ENCODE results near the gene BSN. TPM values are rescaled to one million over a fixed set of nuclear protein-coding genes. Genes with fewer than 3 reads are reported as not detected.
A peak's percentile ranks its signal among the peaks of the same experiment; 100 is the strongest.

The BSN gene
- total RNA-seq, 1 donor from 2014 or later, result 0.92 TPM

DNA sequence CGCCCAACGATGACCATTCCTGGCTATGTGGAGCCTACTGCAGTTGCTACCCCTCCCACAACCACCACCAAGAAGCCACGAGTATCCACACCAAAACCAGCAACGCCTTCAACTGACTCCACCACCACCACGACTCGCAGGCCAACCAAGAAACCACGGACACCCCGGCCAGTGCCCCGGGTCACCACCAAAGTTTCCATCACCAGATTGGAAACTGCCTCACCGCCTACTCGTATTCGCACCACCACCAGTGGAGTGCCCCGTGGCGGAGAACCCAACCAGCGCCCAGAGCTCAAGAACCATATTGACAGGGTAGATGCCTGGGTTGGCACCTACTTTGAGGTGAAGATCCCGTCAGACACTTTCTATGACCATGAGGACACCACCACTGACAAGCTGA, 22.6 kb upstream of the BSN start:
- DNase-seq (ENCODE audit: low read depth), result no peak
- TF ChIP-seq, protein P1, sequence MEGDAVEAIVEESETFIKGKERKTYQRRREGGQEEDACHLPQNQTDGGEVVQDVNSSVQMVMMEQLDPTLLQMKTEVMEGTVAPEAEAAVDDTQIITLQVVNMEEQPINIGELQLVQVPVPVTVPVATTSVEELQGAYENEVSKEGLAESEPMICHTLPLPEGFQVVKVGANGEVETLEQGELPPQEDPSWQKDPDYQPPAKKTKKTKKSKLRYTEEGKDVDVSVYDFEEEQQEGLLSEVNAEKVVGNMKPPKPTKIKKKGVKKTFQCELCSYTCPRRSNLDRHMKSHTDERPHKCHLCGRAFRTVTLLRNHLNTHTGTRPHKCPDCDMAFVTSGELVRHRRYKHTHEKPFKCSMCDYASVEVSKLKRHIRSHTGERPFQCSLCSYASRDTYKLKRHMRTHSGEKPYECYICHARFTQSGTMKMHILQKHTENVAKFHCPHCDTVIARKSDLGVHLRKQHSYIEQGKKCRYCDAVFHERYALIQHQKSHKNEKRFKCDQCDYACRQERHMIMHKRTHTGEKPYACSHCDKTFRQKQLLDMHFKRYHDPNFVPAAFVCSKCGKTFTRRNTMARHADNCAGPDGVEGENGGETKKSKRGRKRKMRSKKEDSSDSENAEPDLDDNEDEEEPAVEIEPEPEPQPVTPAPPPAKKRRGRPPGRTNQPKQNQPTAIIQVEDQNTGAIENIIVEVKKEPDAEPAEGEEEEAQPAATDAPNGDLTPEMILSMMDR (IDR thresholded peaks at IDR 0.05; ENCODE audit: insufficient read depth, low read length, poor library complexity, severe bottlenecking), result no peak
- Histone ChIP-seq H3K36me3 (ENCODE audit: control insufficient read depth, insufficient read depth, low read length) (peaks cover 2% of the 10 kb centered on the region), H3K4me3 (ENCODE audit: low read depth, low read length) (no peak overlapping the region), H3K27me3 (ENCODE audit: control insufficient read depth, insufficient read depth, low read length) (no peaks in the 10 kb centered on the region)

DNA sequence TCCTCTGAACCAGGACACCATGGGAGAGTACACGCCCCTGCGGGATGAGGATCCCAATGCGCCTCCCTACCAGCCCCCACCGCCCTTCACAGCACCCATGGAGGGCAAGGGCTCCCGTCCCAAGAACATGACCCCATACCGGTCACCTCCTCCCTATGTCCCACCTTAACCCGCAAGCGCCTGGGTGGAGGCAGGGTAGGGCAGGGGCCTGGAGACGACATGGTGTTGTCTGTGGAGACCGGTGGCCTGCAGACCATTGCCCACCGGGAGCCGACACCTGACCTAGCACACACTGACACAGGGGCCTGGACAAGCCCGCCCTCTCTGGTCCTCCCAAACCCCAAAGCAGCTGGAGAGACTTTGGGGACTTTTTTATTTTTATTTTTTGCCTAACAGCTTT, 21.2 kb upstream of the BSN start:
- H3K27me3 ChIP-seq (ENCODE audit: control insufficient read depth, insufficient read depth, low read length), result no peaks in the 10 kb centered on the region
- TF ChIP-seq, protein P1 (IDR thresholded peaks at IDR 0.05; ENCODE audit: insufficient read depth, low read length, poor library complexity, severe bottlenecking), result no peak
- no peak for DNase-seq (ENCODE audit: low read depth)
- H3K36me3 ChIP-seq (ENCODE audit: control insufficient read depth, insufficient read depth, low read length), result peaks cover 2% of the 10 kb centered on the region
- H3K4me3 ChIP-seq (ENCODE audit: low read depth, low read length), result no peak overlapping the region

DNA sequence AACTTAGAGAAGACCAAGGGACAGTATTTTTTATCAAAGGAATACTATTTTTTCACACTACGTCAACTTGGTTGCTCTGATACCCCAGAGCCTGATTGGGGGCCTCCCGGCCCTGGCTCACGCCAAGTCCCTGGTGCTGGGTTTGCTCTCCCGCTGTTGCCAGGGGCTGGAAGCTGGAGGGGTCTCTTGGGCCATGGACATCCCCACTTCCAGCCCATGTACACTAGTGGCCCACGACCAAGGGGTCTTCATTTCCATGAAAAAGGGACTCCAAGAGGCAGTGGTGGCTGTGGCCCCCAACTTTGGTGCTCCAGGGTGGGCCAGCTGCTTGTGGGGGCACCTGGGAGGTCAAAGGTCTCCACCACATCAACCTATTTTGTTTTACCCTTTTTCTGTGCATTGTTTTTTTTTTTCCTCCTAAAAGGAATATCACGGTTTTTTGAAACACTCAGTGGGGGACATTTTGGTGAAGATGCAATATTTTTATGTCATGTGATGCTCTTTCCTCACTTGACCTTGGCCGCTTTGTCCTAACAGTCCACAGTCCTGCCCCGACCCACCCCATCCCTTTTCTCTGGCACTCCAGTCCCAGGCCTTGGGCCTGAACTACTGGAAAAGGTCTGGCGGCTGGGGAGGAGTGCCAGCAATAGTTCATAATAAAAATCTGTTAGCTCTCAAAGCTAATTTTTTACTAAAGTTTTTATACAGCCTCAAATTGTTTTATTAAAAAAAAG, 20.3 kb upstream of the BSN start:
- Histone ChIP-seq H3K4me3 (ENCODE audit: low read depth, low read length) (no peak overlapping the region), H3K27me3 (ENCODE audit: control insufficient read depth, insufficient read depth, low read length) (no peaks in the 10 kb centered on the region), H3K36me3 (ENCODE audit: control insufficient read depth, insufficient read depth, low read length) (peaks cover 2% of the 10 kb centered on the region)
- no peak for DNase-seq (ENCODE audit: low read depth)
- TF ChIP-seq, protein P1 (IDR thresholded peaks at IDR 0.05; ENCODE audit: insufficient read depth, low read length, poor library complexity, severe bottlenecking), result no peak

DNA sequence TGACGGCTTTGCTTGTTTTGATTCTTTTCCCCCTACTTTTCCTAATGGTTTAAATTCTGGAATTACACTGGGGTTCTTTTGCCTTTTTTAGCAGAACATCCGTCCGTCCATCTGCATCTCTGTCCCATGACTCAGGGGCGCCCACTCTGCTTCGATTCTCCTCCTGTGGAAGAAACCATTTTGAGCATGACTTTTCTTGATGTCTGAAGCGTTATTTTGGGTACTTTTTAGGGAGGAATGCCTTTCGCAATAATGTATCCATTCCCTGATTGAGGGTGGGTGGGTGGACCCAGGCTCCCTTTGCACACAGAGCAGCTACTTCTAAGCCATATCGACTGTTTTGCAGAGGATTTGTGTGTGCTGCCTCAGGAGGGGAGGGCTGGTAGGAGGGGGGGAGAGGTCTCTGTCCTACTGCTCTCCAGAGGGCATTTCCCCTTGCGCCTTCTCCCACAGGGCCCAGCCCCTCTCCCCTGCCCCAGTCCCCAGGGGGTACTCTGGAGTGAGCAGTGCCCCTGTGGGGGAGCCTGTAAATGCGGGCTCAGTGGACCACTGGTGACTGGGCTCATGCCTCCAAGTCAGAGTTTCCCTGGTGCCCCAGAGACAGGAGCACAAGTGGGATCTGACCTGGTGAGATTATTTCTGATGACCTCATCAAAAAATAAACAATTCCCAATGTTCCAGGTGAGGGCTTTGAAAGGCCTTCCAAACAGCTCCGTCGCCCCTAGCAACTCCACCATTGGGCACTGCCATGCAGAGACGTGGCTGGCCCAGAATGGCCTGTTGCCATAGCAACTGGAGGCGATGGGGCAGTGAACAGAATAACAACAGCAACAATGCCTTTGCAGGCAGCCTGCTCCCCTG, 19.5 kb upstream of the BSN start:
- peak; percentile 51 for DNase-seq (ENCODE audit: low read depth)
- TF ChIP-seq, protein P1 (IDR thresholded peaks at IDR 0.05; ENCODE audit: insufficient read depth, low read length, poor library complexity, severe bottlenecking), result no peak
- Histone ChIP-seq H3K36me3 (ENCODE audit: control insufficient read depth, insufficient read depth, low read length) (peaks cover 2% of the 10 kb centered on the region), H3K27me3 (ENCODE audit: control insufficient read depth, insufficient read depth, low read length) (no peaks in the 10 kb centered on the region), H3K4me3 (ENCODE audit: low read depth, low read length) (no peak overlapping the region)

DNA sequence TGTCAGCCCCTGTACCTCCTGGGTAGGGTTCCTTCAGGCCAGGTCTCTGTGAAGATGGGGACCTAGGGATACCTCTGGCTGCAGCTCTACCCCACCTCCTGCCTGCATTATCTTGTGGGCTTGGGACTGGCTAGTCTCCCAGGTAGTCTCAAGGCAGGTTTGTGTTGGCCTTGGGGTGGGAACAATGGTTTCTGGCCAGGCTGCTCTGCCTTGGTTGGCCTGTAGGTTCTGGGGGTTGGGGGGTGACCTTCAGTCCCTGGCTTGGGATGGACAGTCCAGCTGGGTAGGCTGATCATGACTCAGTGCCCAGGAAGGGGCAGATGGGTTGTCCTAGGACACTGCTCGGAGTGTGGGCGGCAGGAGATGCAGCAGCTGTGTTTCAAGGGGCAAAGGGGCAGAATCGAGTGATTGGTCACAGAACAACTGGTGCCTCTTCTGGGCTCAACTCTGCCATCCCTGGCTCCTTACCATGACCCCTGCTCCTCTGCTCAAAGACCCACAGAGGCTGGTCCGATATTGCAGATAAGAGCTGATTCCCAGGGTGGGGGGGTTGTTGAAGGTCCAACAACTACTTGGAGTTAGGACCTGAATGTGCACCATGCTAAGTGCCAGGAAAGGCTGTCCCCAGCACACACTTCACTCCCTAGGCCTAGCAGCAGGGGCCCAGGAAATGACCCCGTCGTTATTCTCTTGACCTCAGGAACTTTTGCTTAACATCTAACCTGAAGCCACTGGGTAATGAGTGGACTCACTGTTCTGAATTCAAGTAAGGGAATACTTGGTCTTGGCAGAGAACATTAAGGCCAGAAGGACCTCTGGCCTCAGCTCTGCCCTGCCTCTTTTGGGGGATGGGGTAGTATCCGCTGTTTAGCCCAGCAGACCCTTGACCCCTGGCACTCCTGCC, 18.1 kb upstream of the BSN start:
- DNase-seq (ENCODE audit: low read depth), result no peak
- Histone ChIP-seq H3K4me3 (ENCODE audit: low read depth, low read length) (no peak overlapping the region), H3K27me3 (ENCODE audit: control insufficient read depth, insufficient read depth, low read length) (no peaks in the 10 kb centered on the region), H3K36me3 (ENCODE audit: control insufficient read depth, insufficient read depth, low read length) (peaks cover 2% of the 10 kb centered on the region)
- TF ChIP-seq, protein P1 (IDR thresholded peaks at IDR 0.05; ENCODE audit: insufficient read depth, low read length, poor library complexity, severe bottlenecking), result no peak

All from kidney epithelial cell (primary cell).